GM19238 (cell line): ENCODE measurements around the gene VPS18.

Experiments
- DNase-seq: peaks from one replicate; pipeline ENCODE4 v3.0.0; 2011; ENCODE audit warnings: low spot score; ENCODE audit not compliant: insufficient read length

The VPS18 gene

DNA sequence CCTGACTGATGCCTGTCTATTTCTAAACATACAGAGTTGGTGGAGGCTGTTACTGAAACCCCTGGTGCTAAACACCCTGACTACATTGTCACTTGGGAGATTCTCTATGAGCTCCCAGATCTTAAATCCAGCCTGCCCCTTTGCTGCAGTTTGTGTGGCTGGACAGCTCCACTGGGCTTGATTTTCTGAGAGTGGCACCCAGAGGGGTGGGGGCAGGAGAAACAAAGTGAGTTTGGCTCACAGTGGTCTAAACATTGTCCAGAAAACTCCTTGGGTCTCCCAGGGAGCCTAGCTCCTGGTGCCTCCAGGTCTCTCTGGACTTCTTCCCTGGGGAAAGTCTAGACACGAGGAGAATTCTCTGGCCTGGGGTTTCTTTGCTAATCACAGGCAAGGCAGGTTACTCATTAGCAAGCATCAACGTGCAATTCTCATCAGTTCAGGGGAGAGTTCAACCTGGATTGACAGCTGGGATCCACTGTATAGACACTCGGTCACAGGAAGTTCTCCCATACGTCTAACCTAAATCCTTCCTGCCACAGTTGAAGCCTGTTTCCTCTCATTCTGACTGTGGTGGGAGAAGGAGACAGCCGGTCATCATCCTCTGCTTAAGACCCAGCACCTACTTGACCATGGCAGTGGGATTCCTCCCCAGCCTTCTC, 27.8 kb downstream of the VPS18 start:
- no peak for DNase-seq

DNA sequence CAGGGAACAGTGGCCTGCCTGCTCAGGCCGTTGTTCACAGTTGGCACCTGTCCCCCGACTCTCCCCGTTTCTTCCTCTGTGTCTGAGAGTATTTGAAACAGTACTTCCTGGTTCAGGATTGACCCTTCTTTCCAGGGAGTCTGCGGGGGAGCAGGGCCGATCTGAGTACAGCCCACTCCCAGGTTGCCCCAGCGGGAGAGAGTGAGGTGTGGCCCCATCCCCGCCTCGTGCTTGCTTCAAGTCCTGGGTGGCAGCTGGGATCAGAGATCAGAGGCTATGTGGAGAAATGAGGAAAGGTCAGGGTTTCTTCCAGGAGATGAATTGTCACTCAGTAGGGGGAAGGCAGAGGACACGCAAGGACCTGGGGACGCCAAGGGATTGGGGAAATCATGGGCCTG, 28.4 kb downstream of the VPS18 start:
- DNase-seq: no peak

DNA sequence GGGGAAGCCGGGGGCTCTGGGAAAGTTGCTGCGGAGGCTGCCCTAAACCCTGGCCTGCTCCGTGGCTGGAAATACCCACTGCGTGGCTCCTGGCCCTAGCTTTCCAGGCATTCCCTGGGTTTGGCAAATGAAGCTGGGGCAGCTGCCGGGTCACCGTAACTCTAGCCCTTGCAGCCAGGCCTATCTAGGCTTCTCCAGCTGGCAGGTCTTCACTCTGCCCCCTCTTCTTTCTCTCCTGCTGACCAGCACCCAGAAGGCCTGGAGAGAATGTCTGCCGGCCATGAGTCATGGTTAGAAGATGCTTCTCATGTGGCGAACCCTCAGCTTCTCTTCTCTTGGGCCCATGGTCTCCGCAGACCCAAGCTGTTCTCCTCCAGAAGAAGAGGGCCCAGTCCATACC, 29.3 kb downstream of the VPS18 start:
- no peak for DNase-seq

DNA sequence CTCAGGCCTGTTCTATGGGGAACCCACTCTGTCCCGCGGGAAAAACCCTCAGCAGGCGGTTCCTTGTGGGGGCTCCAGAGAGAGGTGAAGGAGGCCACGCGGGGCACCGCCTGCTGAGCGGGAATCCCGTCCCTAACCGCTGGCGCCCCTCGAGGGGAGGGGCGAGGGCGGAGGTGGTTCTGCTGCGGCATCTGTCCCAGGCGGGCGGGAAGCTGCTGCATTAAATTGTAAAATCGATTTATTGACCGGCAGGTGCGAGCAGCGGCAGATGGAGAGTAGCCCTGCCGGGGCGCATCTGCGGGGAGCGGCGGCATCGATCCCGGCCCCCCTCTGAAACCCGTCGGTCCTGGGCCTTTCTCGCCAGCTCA, 31.2 kb downstream of the VPS18 start:
- no peak for DNase-seq

DNA sequence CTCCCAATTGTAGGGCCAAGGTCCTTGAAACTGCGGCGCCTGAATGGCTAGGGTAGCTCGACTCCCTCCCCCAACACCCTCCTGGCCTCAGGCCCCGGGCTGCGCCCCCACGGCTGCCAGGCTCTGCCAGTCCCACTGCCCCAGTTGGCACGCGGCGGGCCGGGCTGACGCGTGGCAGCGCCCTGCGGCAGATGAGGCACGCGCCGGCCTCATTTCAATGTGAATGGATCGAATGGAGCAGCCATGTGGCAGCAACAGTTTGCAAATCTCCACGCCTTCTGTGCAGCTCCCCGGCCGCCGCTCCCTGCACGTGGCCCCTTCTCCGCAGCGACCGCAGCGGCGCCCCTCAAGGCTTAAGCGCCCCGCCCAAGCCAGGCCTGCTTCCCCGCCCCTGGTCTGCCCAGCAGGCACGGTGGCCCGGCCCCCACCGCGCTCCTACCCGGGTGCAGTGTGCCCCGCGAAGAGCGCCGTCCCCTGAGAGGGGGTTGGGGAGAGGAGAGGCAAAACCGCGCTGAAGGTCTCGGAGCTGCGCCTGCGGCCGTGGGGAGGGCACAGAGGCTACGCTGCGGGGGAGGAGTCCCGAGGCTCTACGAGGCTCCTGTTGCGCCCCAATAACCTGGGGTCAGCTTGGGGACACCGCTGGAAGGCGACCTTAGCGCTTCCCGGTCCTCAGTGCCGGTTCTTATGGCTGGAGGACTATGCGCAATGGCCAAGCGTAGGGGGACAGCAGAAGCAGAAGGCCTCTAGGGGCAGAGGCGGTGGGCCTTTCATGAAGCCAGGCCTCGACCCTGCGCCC, 31.8 kb downstream of the VPS18 start:
- DNase-seq: no peak

DNA sequence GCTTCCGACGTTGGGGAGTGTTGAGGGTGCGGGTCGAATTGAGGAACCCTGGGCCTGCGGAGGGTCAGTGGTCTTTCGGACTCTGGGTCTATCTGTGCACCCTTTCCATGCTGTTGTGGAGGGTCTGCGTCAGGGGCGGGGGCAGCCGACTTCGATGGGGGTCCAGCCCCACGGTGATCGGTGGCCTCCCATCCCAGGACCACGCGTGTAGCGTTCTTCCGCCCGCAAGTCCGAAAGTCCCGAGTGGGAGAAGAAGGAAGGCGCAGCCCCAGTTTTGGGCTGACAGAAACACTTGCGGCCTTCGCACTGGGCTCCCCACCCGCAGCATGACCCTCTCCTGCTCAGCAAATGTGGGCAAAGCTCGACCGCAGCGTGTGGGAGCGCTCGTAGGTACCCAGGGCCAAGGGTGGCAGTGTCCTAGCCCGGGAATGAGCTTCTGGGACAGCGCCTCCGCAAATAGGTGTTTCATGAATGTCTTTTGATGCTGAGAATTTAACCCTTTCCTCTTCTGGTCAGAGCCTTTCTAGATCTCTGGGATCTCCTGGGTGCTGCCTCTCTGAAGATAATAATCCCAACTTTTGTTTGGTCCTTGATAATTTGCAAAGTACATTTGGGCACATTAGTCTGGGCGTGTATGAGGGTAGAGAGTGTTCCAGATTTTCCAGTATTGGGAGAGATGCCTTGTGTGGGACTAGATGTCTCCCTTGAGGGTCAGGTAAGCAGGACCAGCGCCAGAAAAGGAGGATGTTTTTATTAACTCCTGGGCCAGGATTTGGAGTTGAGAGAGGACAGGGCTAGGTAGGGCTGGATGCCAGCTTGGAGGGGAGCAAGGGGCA, 32.6 kb downstream of the VPS18 start:
- DNase-seq: no peak

DNA sequence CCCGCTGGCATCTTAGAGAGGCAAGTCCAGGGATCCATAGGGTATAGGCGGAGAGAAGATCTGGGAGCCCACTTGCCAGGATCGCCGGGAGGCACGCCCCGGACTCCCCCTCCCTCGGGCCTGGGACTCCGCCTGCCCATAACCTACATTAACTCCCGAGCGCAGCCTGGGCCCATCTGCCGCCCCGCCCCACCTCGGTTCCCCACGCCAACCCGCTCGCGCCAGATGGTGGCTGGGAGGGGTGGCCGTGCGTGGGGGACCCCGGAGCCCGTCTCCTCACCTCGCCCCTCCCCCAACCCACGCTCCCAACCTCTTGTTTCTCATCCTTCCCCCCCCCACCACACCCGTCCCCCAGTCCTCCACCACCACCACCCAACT, 33.2 kb downstream of the VPS18 start:
- no peak for DNase-seq

DNA sequence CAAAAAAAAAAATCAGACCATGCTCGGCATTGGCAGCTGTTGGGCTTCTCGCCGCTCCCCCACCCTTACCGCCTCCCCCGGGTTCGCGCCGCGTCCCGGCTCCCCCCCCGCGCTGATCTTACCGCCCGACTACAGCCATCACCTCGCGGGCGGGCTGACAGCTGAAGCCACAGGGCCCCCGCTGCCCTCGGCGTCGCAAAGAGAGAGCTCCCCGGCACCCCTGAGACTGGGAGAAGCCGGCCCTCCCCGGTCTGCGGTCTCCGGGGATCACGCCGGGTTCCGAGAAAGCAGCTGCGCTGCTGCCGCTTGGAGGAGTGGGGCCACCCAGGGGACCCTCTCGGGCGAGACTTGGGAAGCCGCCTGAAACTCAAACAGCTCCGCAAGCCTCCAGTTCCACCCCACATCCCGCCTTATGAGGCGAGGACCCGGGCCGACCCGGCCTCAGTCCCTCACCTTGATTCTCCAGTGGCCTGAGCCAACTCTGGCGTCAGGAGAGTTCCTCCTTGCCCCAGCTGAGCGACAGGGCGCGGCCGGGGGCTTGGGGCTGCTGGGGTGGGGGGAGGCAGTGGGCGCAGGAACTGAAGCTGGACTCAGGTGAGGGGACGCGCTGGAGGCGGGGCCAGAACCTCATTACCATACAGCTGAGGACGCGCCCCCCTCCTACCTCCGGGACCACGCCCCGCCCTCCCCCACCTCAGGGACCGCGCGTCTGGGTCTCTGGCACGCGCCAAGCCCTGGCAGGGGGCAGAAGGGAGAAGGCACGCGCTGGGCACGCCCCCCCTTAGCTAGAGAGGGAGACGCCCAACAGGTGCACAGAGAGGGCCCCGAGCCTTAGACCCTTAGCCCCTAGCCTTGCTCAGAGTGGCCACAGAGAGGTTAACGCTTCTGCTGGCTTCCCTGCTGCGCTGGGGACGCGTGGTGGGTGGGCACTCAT, 33.9 kb downstream of the VPS18 start:
- no peak for DNase-seq

DNA sequence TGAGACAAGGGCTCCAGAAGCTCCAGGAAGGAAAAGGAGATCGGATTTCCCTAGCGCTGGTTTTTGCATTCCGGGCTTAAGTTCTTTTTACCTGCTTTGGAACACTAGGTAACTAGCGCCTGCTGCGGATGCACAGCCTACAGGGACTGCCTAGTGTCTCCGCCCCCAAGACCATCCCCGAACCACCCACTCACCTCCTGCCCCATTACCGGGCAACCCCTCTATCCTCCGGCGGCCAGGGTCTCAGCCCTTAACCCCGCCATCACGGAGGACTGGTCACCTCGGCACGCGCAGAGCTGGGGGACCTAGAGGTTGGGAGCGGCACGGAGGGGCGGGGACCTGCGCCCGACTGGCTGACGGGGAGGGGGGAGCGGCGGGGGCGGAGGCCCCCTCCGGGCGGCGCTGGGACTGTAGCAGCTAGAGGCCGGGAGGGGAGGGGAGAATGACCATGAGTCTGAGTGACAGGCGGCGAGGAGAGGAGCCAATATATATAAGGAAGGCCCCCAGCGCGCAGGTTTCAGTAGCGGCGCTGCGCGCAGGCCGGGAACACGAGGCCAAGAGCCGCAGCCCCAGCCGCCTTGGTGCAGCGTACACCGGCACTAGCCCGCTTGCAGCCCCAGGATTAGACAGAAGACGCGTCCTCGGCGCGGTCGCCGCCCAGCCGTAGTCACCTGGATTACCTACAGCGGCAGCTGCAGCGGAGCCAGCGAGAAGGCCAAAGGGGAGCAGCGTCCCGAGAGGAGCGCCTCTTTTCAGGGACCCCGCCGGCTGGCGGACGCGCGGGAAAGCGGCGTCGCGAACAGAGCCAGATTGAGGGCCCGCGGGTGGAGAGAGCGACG, 34.8 kb downstream of the VPS18 start, which contains the start of gene DLL4:
Gene DLL4 (plus strand): TSS at position 520 of the 839 bp plus-strand sequence. CDS start 329 bp downstream, outside the sequence.
- DNase-seq: no peak

DNA sequence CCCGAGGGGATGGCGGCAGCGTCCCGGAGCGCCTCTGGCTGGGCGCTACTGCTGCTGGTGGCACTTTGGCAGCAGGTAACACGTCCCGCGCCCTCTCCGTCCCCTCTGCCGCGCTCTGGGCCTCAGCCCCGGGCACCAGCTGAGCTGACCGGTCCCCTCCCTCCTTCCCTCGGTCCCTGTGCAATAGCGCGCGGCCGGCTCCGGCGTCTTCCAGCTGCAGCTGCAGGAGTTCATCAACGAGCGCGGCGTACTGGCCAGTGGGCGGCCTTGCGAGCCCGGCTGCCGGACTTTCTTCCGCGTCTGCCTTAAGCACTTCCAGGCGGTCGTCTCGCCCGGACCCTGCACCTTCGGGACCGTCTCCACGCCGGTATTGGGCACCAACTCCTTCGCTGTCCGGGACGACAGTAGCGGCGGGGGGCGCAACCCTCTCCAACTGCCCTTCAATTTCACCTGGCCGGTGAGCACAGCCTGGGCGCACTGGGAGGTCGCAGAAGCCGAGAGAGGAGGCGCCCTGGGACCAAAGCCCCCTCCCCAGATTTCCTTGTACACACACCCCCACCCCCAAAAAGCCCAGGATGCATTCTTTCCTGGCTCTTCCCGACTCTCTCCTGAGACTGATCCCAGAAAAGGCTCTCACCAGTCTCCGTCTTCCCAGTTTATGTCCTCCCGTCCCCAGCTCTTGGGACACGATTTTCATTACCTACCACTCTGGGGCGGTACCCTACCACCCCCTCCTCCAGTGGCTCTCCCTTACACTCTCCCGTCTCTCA, 35.6 kb downstream of the VPS18 start:
- no peak for DNase-seq

DNA sequence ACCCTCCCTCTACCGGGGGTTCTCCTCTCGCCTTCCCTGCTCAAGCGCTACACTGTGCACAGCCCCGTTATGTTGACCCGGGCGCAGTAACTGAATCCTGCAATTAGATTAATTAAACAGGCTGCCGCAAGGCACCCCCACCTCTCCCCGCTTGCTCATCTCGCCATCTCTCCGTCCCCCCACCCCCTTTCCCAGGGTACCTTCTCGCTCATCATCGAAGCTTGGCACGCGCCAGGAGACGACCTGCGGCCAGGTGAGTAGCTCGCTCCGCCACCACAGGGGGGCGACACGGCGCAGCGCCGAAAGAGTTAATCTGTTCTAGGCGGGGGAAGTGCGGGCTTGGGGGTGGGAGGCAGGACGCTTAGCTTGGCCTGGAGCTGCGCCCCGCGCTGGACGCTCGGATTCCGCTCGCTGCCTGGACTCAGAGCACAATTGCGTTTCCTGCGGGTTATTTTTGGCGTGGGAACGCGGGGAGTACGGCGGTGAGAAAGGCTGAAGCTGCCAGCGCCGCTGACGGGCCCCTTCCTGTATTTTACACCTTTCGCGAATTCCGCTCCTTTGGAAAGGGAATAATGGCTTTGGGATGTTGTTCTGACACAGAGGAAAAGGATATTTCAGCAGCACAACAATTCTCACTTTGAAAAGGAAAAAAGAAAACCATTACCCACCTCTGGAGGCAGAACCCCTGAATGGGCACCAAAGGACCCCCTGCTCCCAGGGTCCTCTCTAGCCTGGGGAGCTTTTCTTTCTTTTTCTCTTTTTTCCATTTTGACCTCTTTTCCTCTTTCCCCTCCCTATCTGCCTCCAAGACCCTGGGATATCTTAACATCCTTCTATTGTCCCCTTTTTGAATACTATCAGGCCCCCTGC, 36.4 kb downstream of the VPS18 start:
- no peak for DNase-seq

DNA sequence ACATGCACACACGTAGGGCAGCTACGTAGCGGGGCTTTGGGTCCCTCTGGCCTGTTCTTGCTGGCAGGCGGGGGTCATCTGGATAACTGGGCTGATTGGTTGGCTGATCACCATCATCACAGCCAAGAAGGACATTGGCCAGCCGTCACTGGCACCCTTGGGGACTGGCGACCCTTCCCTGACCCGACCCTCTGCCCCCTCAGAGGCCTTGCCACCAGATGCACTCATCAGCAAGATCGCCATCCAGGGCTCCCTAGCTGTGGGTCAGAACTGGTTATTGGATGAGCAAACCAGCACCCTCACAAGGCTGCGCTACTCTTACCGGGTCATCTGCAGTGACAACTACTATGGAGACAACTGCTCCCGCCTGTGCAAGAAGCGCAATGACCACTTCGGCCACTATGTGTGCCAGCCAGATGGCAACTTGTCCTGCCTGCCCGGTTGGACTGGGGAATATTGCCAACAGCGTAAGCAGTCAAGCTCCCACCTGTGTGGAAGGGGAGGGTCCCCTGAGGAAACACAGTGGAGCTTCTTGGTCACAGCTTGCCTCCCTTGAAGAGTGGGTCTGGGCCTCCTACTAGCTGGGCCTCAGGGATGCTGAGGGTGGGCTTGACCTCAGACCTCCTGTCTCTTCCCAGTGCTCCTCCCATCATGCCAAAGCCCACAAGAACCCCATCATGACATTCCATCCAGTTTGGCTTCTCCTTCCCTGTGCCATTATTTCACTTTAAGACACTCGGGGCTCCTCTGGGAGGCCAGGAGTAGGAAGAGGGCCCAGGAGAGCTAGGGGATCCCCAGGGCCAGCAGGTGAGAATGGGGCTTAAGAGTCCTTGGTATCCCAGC, 37.3 kb downstream of the VPS18 start:
- DNase-seq: no peak

DNA sequence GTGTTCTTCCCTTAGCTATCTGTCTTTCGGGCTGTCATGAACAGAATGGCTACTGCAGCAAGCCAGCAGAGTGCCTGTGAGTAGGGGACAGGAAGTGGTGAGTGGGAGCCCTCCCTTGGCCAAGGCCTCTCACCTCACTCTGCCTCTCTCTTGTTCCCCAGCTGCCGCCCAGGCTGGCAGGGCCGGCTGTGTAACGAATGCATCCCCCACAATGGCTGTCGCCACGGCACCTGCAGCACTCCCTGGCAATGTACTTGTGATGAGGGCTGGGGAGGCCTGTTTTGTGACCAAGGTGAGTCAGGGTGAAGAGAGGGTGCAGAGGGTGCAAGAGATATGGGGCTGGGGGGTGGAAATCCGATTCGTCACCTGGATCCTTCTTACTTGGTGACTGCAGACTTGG, 37.9 kb downstream of the VPS18 start:
- DNase-seq: no peak

DNA sequence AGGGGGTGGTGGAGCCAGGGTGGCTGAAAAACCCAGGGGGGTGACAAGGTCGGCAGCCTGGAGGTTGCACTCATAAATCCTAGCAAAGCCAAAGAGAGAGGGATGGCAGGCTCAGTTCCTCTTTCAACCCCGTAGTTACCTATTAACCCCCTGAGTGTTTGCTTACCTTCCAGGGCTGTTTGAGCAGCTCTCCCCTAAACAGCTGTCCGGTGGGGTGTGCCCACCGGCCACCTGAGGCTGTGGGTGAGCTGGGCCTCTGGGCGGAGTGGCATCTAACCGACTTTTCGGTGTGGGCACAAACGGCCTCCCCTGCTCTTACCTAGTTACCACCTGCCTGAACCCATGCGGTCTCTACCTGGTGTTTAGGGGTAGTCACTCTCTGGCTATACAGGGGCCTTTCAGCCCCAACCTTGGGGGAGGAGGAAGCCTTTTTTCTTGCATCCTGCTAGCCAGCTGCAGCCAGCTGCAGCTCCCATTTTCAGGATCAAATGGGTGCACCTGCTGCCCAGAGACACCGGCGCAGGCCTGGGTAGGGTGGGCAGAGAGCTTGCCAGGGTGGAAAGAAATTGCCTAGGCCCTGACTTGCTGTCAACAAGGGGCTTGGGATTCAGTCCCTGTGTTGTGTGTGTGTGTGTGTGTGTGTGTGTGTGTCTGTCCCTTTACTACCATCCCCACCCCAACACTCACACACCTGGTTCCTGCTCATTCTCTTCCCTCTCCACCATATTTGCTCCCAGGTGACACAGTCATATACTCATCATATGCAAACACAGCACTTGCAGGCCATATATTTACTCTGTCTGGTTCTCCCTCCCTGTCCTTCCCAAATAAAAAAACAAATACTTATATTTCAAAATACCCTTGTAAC, 38.6 kb downstream of the VPS18 start:
- no peak for DNase-seq

DNA sequence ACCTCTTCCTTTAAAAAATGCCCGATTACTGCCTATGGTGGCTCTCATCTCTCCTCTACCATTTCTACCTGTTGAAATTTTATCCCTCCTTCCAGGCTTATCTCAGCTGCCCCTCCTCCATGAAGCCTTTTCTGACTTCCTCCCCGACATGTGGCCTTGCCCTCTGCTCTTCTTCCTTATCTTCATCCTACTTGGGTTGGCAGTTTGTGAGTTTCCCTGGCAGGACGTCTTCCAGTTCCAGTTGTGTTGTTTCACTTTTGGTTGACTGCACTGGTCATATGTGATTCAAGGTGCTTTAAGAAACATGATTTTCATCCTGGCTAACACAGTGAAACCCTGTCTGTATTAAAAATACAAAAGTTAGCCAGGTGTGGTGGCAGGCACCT, 39.3 kb downstream of the VPS18 start:
- no peak for DNase-seq

DNA sequence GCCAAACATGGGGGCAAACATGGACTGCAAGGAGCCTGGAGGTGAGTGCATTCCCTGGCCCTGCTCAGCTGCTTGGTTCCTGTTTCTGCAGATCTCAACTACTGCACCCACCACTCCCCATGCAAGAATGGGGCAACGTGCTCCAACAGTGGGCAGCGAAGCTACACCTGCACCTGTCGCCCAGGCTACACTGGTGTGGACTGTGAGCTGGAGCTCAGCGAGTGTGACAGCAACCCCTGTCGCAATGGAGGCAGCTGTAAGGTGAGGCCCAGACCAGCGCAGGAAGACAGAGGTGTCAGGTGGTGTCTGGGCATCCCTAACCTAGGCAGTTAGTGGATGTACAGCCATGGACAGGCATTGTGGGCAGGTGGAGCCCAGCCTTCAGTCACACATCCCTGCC, 40.2 kb downstream of the VPS18 start:
- no peak for DNase-seq
